Endothelial cell of umbilical vein (primary cell): ENCODE measurements around the gene MACF1.

ENCODE experiments used
- CTCF ChIP-seq, 2 donors: IDR thresholded peaks; 1 replicate in 1 of 2; 2 replicates in 1 of 2; pipeline ENCODE4 v1.5.1; 2011; ENCODE audit warnings: low read length in 2 of 2, mild to moderate bottlenecking in 2 of 2, moderate library complexity in 2 of 2, control low read depth in 1 of 2, inconsistent platforms in 1 of 2, low read depth in 1 of 2; ENCODE audit not compliant: insufficient read depth in 1 of 2; ENCODE audit errors: extremely low read depth in 1 of 2
- EZH2 ChIP-seq: IDR thresholded peaks from 2 replicates; pipeline ENCODE4 v1.6.1; 2012; ENCODE audit warnings: borderline replicate concordance, low read depth, mild to moderate bottlenecking, moderate library complexity, low read length, inconsistent platforms; ENCODE audit not compliant: severe bottlenecking
- FOS ChIP-seq: IDR thresholded peaks from 2 replicates; pipeline ENCODE4 v1.6.1; 2011; ENCODE audit warnings: mild to moderate bottlenecking, low read length, moderate library complexity, borderline replicate concordance; ENCODE audit not compliant: insufficient read depth
- POLR2A ChIP-seq: IDR thresholded peaks from 2 replicates; pipeline ENCODE4 v1.6.1; 2012; ENCODE audit warnings: low read depth, mild to moderate bottlenecking, control low read depth, low read length

- TF ChIP-seq CTCF (IDR thresholded peaks at IDR 0.05; ENCODE audit: extremely low read depth in 1 of 2, insufficient read depth in 1 of 2, low read depth in 1 of 2, low read length in 2 of 2) (peak; percentile 80 to 84), FOS (no peak), POLR2A (peak; percentile 21), EZH2 (no peak)
These were observed 206.5 kb downstream of the MACF1 start for GRCh38 chr1:39410915-39411436.
